Vagina (tissue), 2 donors: Measurements from ENCODE around the gene RACGAP1. TPM values are rescaled to one million over a fixed set of nuclear protein-coding genes. Genes with fewer than 3 reads are reported as not detected.

Source experiments
- DNase-seq, 2 donors: peaks; one replicate each; pipeline ENCODE4 v3.0.0-alpha.2; 2017; ENCODE audit errors: extremely low spot score in 2 of 2
- H3K27ac ChIP-seq: fragments of 200-600 bp; sonication (generic); one replicate; pipeline ENCODE4 v1.5.1; 2019
- H3K27me3 ChIP-seq: fragments of 200-600 bp; sonication (generic); one replicate; pipeline ENCODE4 v1.5.1; 2019
- H3K36me3 ChIP-seq, 2 donors: fragments of 200-600 bp; sonication (generic); one replicate each; pipeline ENCODE4 v1.5.1; 2017 to 2019
- H3K4me1 ChIP-seq: fragments of 200-600 bp; sonication (generic); one replicate; pipeline ENCODE4 v1.5.1; 2019
- H3K4me3 ChIP-seq, 2 donors: fragments of 200-600 bp; sonication (generic); 1 replicate in 1 of 2; 2 replicates in 1 of 2; pipeline ENCODE4 v1.5.1; 2016 to 2019
- H3K9me3 ChIP-seq: fragments of 200-600 bp; sonication (generic); one replicate; pipeline ENCODE4 v1.5.1; 2019
- CTCF ChIP-seq, 3 experiments: fragments of 450-650 bp in 2 of 3; fragments of 200-600 bp in 1 of 3; sonication (generic) in 1 of 3; IDR thresholded peaks; one replicate each; pipeline ENCODE4 v1.5.1; 2017 to 2019; ENCODE audit warnings: antibody characterized with exemption in 3 of 3, mild to moderate bottlenecking in 2 of 3, moderate library complexity in 2 of 3
- POLR2A ChIP-seq, 2 donors: fragments of 450-650 bp; IDR thresholded peaks; one replicate each; pipeline ENCODE4 v1.6.1; 2017; ENCODE audit warnings: antibody characterized with exemption in 2 of 2, mild to moderate bottlenecking in 2 of 2, moderate library complexity in 2 of 2
- POLR2AphosphoS5 ChIP-seq, 2 donors: sonication (generic); formaldehyde crosslinking; IDR thresholded peaks; one replicate each; pipeline ENCODE4 v1.9.0; 2017; ENCODE audit warnings: antibody characterized with exemption in 2 of 2, mild to moderate bottlenecking in 2 of 2, low read depth in 1 of 2; ENCODE audit not compliant: insufficient read depth in 1 of 2
- intact Hi-C: fragments of 100-400 bp; cut with DNase I; formaldehyde crosslinking; loops from one replicate; pipeline ENCODE4 v1.15.1; 2023
- total RNA-seq: library from RNA; depleted of rRNA; stranded (reverse); fragments of >200 nt; gene quantifications from one replicate; pipeline ENCODE4 v1.2.3, GENCODE V29; 2016

RACGAP1 gene
- total RNA-seq, 1 donor from 2014 or later, result 19.2 TPM

- H3K9me3 ChIP-seq, result no peaks in the 10 kb centered on the region
- no peak overlapping the region for H3K27ac ChIP-seq
- H3K4me3 ChIP-seq, result no peak overlapping the region
- H3K27me3 ChIP-seq, result no peaks in the 10 kb centered on the region
- no peak for DNase-seq
- intact Hi-C loops, result no loop called here
- H3K4me1 ChIP-seq, result no peaks in the 10 kb centered on the region
- H3K36me3 ChIP-seq, result no peaks in the 10 kb centered on the region
- TF ChIP-seq POLR2AphosphoS5 (IDR thresholded peaks at IDR 0.05; ENCODE audit: insufficient read depth in 1 of 2, low read depth in 1 of 2) (no peak), POLR2A (IDR thresholded peaks at IDR 0.05) (no peak), CTCF (IDR thresholded peaks at IDR 0.05) (no peak)
Measured at GRCh38 chr12:50005175-50005574, 20.1 kb downstream of the RACGAP1 start.

- Histone ChIP-seq H3K9me3 (no peaks in the 10 kb centered on the region), H3K27ac (no peak overlapping the region), H3K4me1 (no peaks in the 10 kb centered on the region), H3K36me3 (peaks cover 0 to under 1% of the 10 kb centered on the region in 2 donors), H3K27me3 (no peaks in the 10 kb centered on the region), H3K4me3 (no peak overlapping the region)
- no peak for DNase-seq
- intact Hi-C loops, result no loop called here
- TF ChIP-seq CTCF (IDR thresholded peaks at IDR 0.05) (no peak), POLR2AphosphoS5 (IDR thresholded peaks at IDR 0.05; ENCODE audit: insufficient read depth in 1 of 2, low read depth in 1 of 2) (no peak), POLR2A (IDR thresholded peaks at IDR 0.05) (no peak)
Measured at GRCh38 chr12:50004696-50005095, 20.6 kb downstream of the RACGAP1 start.

GRCh38 chr12:50003595-50003994 lies 21.7 kb downstream of the RACGAP1 start:
- peaks cover 0 to 4% of the 10 kb centered on the region in 2 donors for H3K36me3 ChIP-seq
- DNase-seq, result no peak
- no peaks in the 10 kb centered on the region for H3K9me3 ChIP-seq
- intact Hi-C loops, result no loop called here
- TF ChIP-seq POLR2A (IDR thresholded peaks at IDR 0.05) (no peak), CTCF (IDR thresholded peaks at IDR 0.05) (no peak), POLR2AphosphoS5 (IDR thresholded peaks at IDR 0.05; ENCODE audit: insufficient read depth in 1 of 2, low read depth in 1 of 2) (no peak)
- H3K4me1 ChIP-seq, result no peaks in the 10 kb centered on the region
- no peak overlapping the region for H3K4me3 ChIP-seq
- H3K27ac ChIP-seq, result no peak overlapping the region
- H3K27me3 ChIP-seq, result no peaks in the 10 kb centered on the region

GRCh38 chr12:49998453-49998852 lies 26.8 kb downstream of the RACGAP1 start:
- DNase-seq, result no peak
- intact Hi-C loops, result no loop called here
- H3K36me3 ChIP-seq, result peaks cover 0 to 4% of the 10 kb centered on the region in 2 donors

More at GRCh38 chr12:49998453-49998852, 26.8 kb downstream of the RACGAP1 start:
- H3K27ac ChIP-seq, result no peak overlapping the region
- no peaks in the 10 kb centered on the region for H3K9me3 ChIP-seq
- TF ChIP-seq POLR2A (IDR thresholded peaks at IDR 0.05) (no peak), CTCF (IDR thresholded peaks at IDR 0.05) (no peak), POLR2AphosphoS5 (IDR thresholded peaks at IDR 0.05; ENCODE audit: insufficient read depth in 1 of 2, low read depth in 1 of 2) (no peak)
- H3K4me1 ChIP-seq, result no peaks in the 10 kb centered on the region
- no peaks in the 10 kb centered on the region for H3K27me3 ChIP-seq
- no peak overlapping the region for H3K4me3 ChIP-seq
